Aortic smooth muscle cell (primary cell): Measurements from ENCODE around the gene POU2AF3. TPM values are rescaled to one million over a fixed set of nuclear protein-coding genes. Genes with fewer than 3 reads are reported as not detected.

Experiments
- total RNA-seq: library from RNA; depleted of rRNA; stranded (reverse); fragments of >200 nt; gene quantifications from 2 replicates; pipeline ENCODE4 v1.2.3, GENCODE V29; 2014

Gene POU2AF3
- total RNA-seq = not detected in 2 replicates

GRCh38 chr11:111298413-111299100 lies at the start of gene POU2AF3:
Gene POU2AF3, plus strand, starts transcription at chr11:111298546. Its CDS starts 36 bp downstream, at chr11:111298582.

Other genes starting within 250 kb of the POU2AF3 start
- not detected in 2 replicates for gene POU2AF2, start 52.8 kb upstream of the POU2AF3 start, total RNA-seq
- gene POU2AF1, start 80.7 kb downstream of the POU2AF3 start, total RNA-seq = not detected in 2 replicates
- not detected in 2 replicates for gene BTG4, start 213.8 kb downstream of the POU2AF3 start, total RNA-seq
- not detected in 2 replicates for gene HOATZ, start 216.2 kb downstream of the POU2AF3 start, total RNA-seq
- gene LAYN, start 242.2 kb downstream of the POU2AF3 start, total RNA-seq = 9.4 and 27.1 TPM in 2 replicates